HepG2 (cell line): ENCODE measurements around the gene ARSH.

Source experiments
- ATF7 ChIP-seq, 2 experiments: fragments of 450-650 bp in 1 of 2; sonication (generic) in 1 of 2; formaldehyde crosslinking in 1 of 2; IDR thresholded peaks; 2 replicates each; pipeline versions ENCODE4 v1.4.0 to v1.6.1; 2016 to 2020; ENCODE audit warnings: antibody characterized with exemption in 1 of 2, mild to moderate bottlenecking in 1 of 2, missing genetic modification reagents in 1 of 2
- BHLHE40 ChIP-seq: IDR thresholded peaks from 2 replicates; pipeline ENCODE4 v1.6.1; 2011; ENCODE audit warnings: low read length, improper control_type of control experiment
- CHD4 ChIP-seq: fragments of 200-600 bp; sonication (generic); IDR thresholded peaks from 2 replicates; pipeline ENCODE4 v1.7.0; 2017; ENCODE audit warnings: mild to moderate bottlenecking, low read length, borderline replicate concordance
- ETS1 ChIP-seq: sonication (generic); formaldehyde crosslinking; IDR thresholded peaks from 2 replicates; pipeline ENCODE4 v1.4.0; 2020; ENCODE audit warnings: missing genetic modification reagents
- RFX5 ChIP-seq: IDR thresholded peaks from 2 replicates; pipeline ENCODE4 v1.6.1; 2011; ENCODE audit warnings: low read depth, low read length, improper control_type of control experiment
- SUZ12 ChIP-seq: fragments of 150-350 bp; IDR thresholded peaks from 2 replicates; pipeline ENCODE4 v1.6.1; 2014; ENCODE audit warnings: low read depth, low read length
- ZHX1 ChIP-seq: sonication (generic); formaldehyde crosslinking; IDR thresholded peaks from 2 replicates; pipeline ENCODE4 v1.8.1; 2022; ENCODE audit warnings: low read depth, mild to moderate bottlenecking, missing genetic modification reagents
- ZNF275 ChIP-seq: sonication (generic); formaldehyde crosslinking; IDR thresholded peaks from 2 replicates; pipeline ENCODE4 v1.8.0; 2022; ENCODE audit warnings: missing genetic modification reagents, mild to moderate bottlenecking, inconsistent platforms, borderline replicate concordance
- ZNF674 ChIP-seq: sonication (generic); formaldehyde crosslinking; IDR thresholded peaks from 2 replicates; pipeline ENCODE4 v1.5.0; 2020; ENCODE audit warnings: low read depth, mild to moderate bottlenecking, missing genetic modification reagents

GRCh38 chrX:3026074-3026815, 19.9 kb downstream of the ARSH start:
- TF ChIP-seq SUZ12 (no peak), ZNF674 (CRISPR knock-in tag) (no peak), CHD4 (no peak), ZHX1 (CRISPR knock-in tag) (no peak), ZNF275 (CRISPR knock-in tag) (no peak), RFX5 (no peak), ETS1 (CRISPR knock-in tag) (no peak), BHLHE40 (no peak), ATF7 (IDR thresholded peaks at IDR 0.05) (no peak), ATF7 (CRISPR knock-in tag; IDR thresholded peaks at IDR 0.05) (no peak)
